Coronary artery (tissue), 2 donors: Measurements from ENCODE around the gene TMEM43.
"Not testable (repeated sequence)": the region's sequence is repeated elsewhere in the genome, so short reads cannot be mapped to it uniquely, and the experiment has no call there.

Experiments used
- DNase-seq: peaks from one replicate; pipeline ENCODE4 v3.0.0-alpha.2; 2017; ENCODE audit warnings: low spot score
- H3K27ac ChIP-seq, 2 donors: fragments of 200-600 bp; sonication (generic); one replicate each; pipeline ENCODE4 v1.5.1; 2016 to 2019
- H3K4me3 ChIP-seq: fragments of 200-600 bp; sonication (generic); 2 replicates; pipeline ENCODE4 v1.5.1; 2016; ENCODE audit warnings: mild to moderate bottlenecking, moderate library complexity
- TF ChIP-seq, protein P1 (sequence below): fragments of 200-600 bp; sonication (generic); IDR thresholded peaks from one replicate; pipeline ENCODE4 v1.5.1; 2019; ENCODE audit warnings: antibody characterized with exemption

TMEM43 gene

DNA sequence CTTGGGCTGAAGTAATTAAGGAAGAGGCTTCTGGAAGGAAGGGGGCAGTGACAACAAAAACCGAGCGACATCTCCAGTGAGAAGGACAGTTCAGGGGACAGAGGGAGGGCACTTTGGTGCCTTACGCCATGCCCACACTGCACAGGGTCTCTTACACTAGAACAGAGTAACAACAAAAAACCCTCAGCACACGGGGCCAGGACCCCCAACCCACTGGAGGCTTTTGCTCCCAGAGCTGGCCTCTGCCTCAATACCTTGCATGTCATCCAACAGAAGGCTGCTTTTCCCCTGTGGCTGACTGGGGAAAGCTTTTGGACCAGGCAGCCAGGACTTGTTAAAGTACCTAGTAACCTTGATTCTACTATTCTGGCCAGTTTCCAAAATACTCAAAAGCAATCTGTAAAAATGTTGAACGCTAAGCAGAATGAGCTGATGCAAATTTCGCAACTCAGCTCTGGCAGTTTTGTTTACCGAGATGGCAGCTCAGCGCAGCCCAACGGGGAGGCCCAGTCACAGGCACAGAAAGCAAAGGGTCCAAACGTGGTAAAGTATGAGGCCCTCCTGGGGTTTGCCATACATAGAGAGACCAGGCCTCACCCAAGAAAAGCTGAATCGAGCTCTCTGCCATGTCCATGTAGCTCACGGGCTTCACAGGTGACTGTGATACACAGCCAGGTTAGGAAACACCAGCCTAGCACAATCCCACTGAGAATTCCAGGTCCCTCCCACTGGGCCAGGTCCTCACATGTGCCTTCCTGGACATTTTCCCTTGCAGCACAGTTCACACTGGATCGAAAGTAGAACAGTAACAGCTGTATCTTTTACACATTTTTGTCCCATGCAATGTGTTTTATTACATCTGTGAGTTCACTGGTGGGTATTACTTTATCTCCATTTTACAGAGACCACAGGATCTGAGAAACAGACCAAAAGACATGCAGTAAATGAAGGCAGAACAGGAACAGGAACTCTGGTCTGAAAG is 6.2 kb upstream of the TMEM43 start:
- H3K4me3 ChIP-seq: no peak overlapping the region
- H3K27ac ChIP-seq: no peak overlapping the region
- TF ChIP-seq, protein P1, sequence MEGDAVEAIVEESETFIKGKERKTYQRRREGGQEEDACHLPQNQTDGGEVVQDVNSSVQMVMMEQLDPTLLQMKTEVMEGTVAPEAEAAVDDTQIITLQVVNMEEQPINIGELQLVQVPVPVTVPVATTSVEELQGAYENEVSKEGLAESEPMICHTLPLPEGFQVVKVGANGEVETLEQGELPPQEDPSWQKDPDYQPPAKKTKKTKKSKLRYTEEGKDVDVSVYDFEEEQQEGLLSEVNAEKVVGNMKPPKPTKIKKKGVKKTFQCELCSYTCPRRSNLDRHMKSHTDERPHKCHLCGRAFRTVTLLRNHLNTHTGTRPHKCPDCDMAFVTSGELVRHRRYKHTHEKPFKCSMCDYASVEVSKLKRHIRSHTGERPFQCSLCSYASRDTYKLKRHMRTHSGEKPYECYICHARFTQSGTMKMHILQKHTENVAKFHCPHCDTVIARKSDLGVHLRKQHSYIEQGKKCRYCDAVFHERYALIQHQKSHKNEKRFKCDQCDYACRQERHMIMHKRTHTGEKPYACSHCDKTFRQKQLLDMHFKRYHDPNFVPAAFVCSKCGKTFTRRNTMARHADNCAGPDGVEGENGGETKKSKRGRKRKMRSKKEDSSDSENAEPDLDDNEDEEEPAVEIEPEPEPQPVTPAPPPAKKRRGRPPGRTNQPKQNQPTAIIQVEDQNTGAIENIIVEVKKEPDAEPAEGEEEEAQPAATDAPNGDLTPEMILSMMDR: no peak
- no peak for DNase-seq

- DNase-seq: no peak
- Histone ChIP-seq H3K27ac (no peak overlapping the region), H3K4me3 (no peak overlapping the region)
- TF ChIP-seq, protein P1: no peak
Measured at GRCh38 chr3:14119651-14120050, 5.2 kb upstream of the TMEM43 start.

DNA sequence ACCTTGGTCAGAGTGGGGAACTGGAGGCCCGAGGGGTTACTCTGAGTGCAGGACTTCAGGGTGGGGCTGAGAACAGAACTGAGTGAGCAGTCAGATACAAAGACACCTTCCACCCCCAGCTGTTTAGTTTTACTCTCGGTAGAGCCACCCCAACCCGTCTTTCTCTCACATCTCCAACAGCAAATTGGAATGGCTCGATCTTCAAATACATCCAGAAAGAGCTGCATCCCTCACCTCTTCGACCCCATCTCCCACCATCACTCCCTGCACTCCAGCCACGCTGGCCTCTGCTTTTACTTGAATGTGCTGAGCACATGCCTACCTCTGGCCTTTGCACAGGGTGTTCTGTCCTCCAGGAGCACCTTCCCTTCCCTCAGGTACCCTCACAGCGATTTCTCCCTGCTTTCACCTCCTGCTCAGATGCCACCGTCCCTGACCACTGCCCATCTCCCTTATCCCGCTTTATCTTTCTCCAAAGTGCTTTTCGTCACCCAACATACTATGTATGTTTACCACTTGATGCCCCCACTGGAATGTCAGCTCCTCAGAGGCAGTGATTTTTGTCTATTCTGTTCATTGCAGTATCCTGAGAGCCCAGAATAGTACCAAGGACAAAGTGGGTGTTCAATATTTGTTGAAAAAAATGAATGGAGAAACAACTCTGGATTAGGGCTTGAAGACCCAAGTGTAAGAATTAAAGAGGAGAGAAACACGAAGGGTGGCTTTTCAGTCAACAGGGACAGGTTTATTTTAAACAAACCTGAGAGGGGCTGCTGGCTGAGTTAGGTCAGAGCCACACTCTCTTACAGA is 4.5 kb upstream of the TMEM43 start:
- Histone ChIP-seq H3K27ac (no peak overlapping the region), H3K4me3 (no peak overlapping the region)
- TF ChIP-seq, protein P1: no peak
- DNase-seq: no peak

DNA sequence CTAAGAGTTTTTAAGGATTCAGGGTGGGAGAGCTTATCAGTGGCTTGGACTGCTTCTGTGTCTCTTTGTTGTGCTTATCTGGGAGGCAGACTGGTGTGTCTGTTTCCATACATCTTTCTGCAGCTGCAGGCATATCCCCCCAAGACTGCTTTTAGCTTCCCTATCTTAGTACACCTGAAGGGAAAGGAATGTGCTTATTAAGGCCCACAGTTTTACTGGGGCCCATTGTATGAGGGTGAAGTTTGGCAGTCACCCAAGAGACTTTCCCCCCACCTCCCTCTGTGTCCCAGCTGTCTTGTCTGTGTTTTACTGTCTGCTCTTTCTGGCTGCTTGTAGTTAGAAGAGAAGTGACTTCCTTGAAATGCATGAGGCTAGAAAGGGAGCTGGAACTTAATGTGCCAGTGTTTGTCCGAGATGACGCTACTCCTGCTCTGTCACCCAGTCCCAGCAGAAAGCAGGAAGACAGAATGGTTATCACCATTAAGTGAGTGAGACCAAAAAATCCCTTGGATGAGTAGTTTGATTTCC is 3.9 kb upstream of the TMEM43 start:
- DNase-seq, H3K27ac ChIP-seq, H3K4me3 ChIP-seq: not testable (repeated sequence)

DNA sequence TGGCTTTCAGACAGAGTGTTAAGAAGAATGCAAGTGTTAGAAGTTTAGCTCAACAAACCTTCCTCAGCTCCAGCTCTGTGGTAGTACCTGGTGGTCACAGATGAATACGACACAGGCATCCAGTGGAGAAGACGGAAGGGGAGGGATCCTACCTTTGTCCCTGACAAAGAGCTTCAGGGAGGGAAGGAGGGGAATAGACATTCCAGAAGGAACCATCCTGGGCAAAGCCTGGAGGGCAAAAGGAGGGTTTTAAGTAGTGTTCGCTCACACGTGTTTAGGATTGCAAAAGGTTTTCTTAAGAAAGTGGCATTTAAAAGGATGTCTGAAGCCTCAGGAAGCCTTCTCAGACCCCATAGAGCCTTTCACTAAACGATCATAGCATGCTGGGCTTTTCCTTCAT is 3.0 kb upstream of the TMEM43 start:
- DNase-seq: no peak
- H3K27ac ChIP-seq: no peak overlapping the region
- TF ChIP-seq, protein P1: no peak

DNA sequence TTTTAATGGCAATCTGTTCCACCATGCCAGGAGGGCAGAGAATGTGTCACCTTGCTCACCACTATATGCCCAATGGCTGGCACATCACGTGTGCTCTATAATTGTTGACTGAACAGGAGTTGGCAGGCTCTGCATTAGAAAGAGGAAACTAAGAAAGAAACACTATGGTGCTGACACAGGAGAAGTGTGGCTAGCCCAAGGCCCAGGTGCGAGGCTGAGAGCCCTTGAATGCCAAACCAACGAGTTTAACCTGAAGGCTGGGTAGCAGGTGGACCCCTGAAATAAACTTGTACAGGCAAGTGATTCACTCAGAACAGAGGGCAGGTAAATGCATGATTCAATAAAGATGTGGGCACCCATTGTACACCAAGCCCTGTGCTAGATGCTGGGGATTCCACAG is 2.6 kb upstream of the TMEM43 start:
- TF ChIP-seq, protein P1: no peak
- Histone ChIP-seq H3K4me3 (no peak overlapping the region), H3K27ac (no peak overlapping the region)
- DNase-seq: no peak

More for the DNA sequence above, 3.0 kb upstream of the TMEM43 start:
- H3K4me3 ChIP-seq: no peak overlapping the region
